Measurements from ENCODE around the gene GOLT1A. TPM values are rescaled to one million over a fixed set of nuclear protein-coding genes. Genes with fewer than 3 reads are reported as not detected.

Gene GOLT1A, protein sequence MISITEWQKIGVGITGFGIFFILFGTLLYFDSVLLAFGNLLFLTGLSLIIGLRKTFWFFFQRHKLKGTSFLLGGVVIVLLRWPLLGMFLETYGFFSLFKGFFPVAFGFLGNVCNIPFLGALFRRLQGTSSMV
- not detected in 2 replicates for total RNA-seq

GRCh38 chr1:204213668-204214662 is at the start of gene GOLT1A:
Gene GOLT1A (minus strand): TSS chr1:204213988. CDS start chr1:204213906, 82 bp downstream.
- intact Hi-C loops (cut with micrococcal nuclease), result loop anchor here (2.0 kb wide), 1 partner anchor 149 kb away; no protein-coding TSS in a partner anchor

- intact Hi-C loops (cut with micrococcal nuclease), result no loop called here
These were observed 49.6 kb upstream of the GOLT1A start for GRCh38 chr1:204263254-204263910.

- intact Hi-C loops (cut with micrococcal nuclease), result no loop called here
These were observed 48.9 kb upstream of the GOLT1A start for GRCh38 chr1:204262506-204263253.

DNA sequence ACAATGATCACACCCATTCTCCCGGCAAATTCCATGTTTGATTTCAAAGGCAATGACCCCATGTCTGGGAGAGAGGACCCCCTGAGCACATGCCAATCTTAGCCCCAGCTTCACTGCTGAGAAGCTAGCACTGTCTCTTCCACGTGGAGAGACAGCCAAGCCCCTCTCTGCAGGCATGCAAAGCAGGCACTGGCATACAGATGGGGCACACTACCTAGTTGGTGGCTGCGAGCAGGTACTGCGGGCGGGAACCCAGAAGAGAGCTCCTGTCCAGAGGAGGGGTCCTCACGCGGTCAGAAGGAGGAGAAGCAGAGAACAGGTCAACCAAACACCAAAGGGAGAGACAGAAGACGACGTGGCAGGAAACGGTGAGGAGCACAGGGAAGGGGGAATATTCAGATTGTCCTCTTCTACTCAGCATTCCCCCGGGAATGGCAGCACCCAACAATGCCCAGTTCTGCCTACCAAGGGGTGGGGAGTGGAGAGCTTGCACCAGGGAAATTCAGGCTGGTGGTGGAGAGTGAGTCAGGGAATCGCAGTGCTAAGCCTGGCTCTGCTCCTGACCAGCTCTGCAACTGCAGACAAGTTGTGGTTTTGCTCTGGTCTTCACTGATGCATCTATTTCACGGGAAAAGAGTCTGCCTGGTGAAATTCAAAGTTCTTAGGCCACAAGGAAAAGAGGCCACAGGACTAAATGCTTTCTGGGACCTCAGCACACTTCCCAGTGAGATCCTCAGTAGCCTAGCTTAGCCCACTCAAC is 48.1 kb upstream of the GOLT1A start:
- intact Hi-C loops (cut with micrococcal nuclease), result no loop called here

- intact Hi-C loops (cut with micrococcal nuclease), result no loop called here
These were observed 47.5 kb upstream of the GOLT1A start for GRCh38 chr1:204261266-204261665.

DNA sequence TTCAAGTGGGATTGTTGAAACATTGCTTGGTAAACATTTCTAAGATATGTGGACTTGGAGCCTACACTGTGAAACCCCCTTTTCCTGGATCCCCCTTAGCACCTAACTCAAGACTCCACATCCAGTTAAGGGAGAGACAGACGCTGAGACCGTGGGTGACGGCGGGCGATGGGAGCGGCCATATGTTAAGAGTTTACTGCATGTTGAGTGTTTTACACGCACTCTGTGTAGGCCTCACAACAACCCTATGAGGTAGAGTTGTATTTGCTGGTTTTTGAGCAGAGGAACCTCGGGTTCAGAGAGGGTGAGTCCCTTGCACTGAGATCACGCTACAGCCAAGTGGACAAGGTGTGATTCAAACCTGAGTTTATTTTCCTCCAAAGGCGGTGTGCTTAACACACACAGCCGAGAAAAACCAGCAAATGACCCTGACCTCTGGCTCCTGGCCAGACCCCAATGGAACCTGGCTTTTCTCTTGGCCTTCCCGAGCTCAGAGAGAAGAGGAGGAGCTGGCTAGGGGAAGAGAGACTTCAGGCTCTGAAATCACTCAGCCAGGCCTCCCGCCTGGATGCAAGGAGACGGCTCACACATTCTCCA is 46.9 kb upstream of the GOLT1A start:
- intact Hi-C loops (cut with micrococcal nuclease), result no loop called here

GRCh38 chr1:204259782-204260181 is 46.0 kb upstream of the GOLT1A start:
- intact Hi-C loops (cut with micrococcal nuclease), result no loop called here

DNA sequence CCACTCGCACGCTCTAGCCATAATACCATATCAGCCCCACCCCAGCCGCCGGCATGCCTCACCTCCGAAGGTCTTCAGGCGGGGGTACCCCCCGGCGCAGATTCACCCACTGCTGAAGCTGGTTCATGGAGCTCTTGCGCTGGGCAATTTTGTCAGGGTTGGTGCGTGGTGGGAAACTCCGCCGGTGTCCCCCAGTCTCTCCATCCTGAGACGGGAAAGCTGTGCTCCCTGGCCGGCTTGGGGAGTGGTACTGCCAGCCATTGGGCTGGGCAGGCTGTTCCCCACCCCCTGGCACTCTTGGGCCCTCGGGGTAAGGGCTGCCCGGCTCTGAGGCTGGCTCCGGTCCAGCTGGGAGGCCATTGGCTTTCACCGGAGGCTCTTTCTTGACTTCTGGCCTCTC is 45.4 kb upstream of the GOLT1A start:
- intact Hi-C loops (cut with micrococcal nuclease), result no loop called here

DNA sequence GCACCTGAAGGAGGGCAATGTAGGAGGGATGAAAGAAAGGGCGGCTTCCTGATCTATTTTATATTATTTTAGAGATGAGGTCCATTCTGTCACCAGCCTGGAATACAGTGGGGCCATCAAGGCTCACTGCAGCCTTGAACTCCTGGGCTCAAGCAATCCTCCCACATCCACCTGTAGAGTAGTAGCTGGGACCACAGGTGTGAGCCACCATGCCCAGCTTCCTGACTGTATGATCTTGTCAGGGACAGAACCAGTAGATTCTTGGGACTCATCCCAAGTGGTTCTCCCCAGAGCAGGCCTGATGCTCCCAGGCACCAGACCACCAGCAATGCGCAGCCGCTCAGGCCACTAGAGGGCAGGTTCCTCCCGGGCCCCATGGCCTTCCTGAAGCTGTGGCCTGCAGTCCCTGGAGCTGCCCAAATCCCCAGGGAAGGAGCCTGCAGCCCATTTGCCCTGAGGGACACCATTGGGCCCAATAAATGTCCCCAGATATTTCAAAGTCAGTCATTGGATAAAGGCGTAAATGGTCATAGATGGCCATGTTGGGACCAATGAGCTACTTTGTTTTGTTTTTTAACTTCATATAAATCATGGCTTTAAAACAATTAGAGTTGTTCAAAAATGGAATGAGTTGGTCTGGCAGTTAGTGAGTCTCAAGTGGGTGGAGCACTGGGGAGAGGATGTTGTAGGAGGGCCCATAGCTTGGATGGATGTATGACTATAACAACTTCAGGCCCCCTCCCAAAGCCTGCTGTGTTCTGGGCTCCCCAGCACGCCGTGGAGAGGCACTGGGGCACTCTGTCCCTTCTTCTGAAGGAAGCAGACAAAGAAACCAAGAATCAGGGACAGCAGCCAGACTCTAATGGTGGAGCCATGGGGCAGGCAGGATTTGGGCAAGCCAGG is 44.7 kb upstream of the GOLT1A start:
- intact Hi-C loops (cut with micrococcal nuclease), result loop anchor here (1.0 kb wide), 1 partner anchor 105 kb away; no protein-coding TSS in a partner anchor

- intact Hi-C loops (cut with micrococcal nuclease), result no loop called here
These were observed 43.7 kb upstream of the GOLT1A start for GRCh38 chr1:204257446-204257845.

DNA sequence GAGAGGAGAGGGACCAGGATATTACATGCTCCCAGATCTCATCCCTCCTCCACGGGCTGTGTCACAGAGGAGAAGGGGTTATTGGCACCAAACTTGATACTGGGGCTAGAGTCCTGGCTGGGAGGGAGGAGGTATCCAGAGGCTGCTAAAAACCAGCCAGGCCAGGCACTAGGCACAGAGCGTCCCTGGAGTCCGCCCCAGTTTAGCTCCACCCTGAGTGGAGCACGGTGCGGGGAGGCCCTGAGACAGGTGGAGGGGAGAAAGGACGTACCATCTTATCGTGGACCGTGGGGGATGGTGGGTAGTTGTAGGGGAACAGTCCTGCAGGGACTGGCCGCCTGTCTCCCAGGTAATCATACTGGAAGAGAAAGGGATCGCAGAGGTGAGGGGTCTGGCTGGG is 42.7 kb upstream of the GOLT1A start:
- intact Hi-C loops (cut with micrococcal nuclease), result no loop called here

- intact Hi-C loops (cut with micrococcal nuclease), result no loop called here
These were observed 42.2 kb upstream of the GOLT1A start for GRCh38 chr1:204255966-204256365.

GRCh38 chr1:204255225-204255624 is 41.4 kb upstream of the GOLT1A start:
- intact Hi-C loops (cut with micrococcal nuclease), result no loop called here

- intact Hi-C loops (cut with micrococcal nuclease), result no loop called here
These were observed 40.4 kb upstream of the GOLT1A start for GRCh38 chr1:204254031-204254661.

DNA sequence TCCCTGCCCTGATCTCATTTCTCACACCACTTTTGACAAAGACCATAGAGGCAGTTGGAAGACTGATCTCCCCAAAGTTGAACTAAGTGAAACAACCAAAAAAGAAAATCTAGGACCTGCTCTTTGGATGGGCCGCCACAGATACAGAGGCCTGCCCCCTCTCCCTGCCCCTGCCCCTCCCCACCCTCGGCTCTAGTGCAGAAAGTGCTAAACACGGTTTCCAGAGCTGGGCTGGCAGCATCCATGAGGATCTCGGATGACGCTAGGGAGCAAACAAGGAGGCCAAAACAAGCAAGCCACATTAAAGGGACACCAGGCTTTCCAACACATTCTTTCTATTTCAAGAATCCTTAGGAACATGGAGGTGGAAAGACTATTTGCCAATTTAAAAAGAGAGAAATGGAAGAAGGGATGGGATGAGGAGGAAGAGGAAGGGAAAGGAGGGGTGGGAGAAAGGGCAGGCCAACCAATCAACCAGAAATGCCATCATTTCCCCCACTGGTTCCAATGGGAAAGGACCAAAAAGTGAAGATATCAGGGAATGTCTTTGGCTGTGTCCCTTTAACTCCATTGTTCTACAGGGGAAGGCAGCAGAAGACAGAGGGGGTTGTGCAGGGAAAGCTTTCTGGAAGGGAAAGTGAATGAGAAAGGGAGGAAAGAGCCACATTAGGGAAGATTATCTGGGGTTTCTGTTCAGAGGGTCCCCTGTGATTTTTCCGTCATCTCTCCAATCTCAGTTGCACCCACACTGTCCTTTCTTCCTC is 38.3 kb upstream of the GOLT1A start:
- intact Hi-C loops (cut with micrococcal nuclease), result no loop called here

- intact Hi-C loops (cut with micrococcal nuclease), result no loop called here
These were observed 37.5 kb upstream of the GOLT1A start for GRCh38 chr1:204251286-204251685.

GRCh38 chr1:204250428-204251030 is 36.7 kb upstream of the GOLT1A start:
- intact Hi-C loops (cut with micrococcal nuclease), result no loop called here
